Measurements from ENCODE around the gene AMPH. TPM values are rescaled to one million over a fixed set of nuclear protein-coding genes. Genes with fewer than 3 reads are reported as not detected.

Gene AMPH
- 13.7 TPM for polyA plus RNA-seq (2013, experiment 1 of 2; ENCODE audit: insufficient read length)
- polyA plus RNA-seq (2013, experiment 2 of 2; ENCODE audit: insufficient read length) = 14.3 TPM

DNA sequence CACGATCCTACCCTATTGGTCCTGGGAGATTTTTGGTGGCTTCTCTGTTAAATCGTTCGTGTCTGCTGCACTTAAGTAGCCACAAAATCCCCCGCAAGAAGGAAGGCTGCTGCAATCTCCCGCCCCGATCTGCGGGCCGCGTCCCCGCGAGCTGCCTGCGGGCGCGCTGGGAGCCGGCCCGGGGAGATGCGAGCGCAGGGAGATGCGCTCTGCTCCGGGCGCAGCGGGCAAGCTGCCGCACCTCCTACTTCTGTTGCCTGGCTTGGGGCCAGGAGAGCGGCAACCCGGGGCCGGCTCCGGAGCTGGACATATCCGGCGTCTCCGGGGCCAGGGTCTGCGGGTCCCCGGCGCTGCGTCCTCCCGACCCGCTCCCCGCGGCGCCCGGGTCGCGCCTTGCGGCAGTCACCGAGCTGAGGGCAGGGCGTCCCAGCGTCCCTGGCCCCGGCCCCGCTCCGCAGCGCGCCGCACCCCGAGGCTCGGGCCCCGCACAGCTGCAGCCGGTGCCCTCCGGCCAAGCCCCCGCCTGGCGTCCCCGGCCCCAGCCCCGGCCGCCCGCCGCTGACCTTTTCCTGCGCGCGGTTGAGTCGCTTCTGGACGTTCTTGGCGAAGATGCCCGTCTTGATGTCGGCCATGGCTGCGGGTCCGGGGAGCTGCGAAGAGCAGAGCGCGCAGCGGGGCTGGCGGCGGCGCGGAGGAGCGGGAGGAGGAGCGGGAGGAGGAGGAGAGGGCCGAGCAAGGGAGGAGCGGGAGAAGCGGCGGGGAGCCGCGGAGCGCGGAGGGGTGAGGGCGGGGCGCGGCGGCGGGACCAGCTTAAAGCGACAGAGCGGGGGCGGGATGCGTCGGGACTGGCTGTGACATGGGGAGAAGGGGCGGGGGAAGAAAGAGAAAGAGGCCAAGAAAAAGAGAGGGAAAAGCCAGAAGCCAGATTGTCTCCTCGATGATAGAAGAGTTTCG, at the start of gene AMPH:
Gene AMPH (minus strand): TSS at position 654 of the 954 bp plus-strand sequence. CDS start 22 bp downstream, at position 632.
- peak; percentile 78 for DNase-seq

DNA sequence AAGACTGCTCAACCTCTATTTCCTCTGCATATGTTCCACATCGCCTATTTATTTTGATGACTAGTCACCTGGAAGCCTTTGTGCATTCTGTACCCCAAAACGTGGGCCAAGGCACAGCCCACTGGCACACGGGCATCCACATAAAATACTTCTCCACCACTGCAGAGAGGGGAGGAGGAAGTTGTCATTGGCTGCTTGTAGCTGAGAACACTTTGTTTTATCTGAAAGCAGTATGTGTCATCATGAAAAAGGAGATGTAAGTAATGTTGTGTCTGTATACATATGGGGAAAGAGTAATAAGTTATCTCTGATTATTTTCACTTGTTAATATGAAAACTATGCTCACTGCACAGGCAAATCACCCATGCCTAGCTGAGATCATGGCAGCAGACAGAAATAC, 48.2 kb upstream of the AMPH start:
- DNase-seq = peak; percentile 9

GRCh38 chr7:38678698-38679054, 47.5 kb upstream of the AMPH start:
- no peak for DNase-seq

DNA sequence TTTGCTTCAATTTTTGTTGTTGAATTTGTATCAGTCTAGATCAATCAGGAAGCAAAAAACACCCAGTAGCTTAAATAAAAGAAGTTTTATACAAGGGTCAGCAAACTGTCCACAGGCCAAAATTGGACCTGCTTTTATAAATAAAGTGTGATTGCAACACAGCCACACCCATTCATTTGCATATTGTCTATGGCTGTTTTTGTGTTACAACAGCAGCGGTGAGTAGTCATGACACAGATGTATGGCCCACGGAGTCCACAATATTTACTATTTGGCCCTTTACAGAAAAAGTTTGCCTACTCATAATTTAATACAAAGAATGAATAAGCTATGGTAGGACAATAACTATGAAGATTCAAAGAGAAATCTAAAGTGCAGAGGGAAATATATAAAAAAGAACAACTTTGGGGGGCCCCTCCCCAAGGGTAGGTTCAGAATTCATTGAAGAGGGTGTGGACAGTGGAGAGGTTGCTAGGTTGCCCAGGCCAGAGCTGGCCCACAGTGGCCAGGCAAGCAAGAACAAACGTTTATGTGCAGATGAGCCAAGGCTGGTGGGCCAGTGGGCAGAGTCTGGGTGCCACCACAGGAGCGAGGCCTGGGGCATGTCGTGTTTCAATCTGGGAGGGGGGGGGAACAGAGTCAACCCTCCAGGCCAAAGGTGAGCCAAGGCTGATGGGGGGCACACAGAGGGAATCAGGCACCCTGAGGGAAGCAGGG, 47.0 kb upstream of the AMPH start:
- DNase-seq = no peak

DNA sequence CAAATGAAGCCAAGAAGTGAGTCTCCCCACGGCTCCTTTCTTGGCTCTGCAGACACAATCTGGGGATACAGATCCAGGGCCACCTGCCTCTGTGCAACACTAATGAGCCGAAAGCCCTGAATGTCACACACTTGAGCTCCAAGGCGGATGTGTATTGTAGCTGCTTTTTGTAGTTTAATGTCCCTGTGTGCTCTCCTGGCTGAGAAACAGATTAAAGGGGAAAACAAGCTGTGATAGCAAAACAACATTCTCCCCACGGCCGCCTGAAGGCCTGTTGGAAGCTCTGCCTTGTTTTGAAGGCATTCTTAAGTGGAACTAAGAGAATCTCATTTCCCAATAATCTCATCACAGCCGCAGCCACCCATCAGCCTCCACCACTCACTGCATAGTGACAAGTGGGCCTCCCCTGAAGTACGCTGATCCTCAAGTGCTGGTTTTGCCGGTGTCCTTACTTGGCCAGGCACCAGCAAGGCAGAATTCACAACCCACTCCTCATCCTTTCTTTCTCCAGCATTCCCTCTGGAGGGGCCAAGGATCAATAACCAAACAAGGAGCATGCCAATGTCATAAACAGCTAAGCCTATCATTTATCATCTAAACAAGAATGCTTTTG, 44.4 kb upstream of the AMPH start:
- DNase-seq = no peak

GRCh38 chr7:38674513-38674912, 43.3 kb upstream of the AMPH start:
- no peak for DNase-seq

DNA sequence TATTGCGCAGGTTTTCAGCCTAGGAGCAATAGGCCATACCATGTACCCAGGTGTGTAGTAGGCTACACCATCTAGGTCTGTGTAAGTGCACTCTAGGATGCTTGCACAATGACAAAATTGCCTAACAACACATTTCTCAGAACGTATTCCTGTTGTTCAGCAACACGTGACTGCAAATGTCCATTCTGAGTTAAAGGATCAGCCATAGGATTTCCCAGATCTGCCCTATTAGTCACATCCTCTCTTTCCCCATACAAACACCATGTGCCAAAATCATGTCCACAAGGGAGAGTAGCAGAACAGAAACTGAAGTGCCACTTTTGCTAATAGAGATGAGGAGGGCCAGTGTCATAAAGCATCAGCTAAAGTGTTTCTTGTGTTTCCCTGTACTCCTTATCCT, 42.6 kb upstream of the AMPH start:
- peak; percentile 59 for DNase-seq

DNA sequence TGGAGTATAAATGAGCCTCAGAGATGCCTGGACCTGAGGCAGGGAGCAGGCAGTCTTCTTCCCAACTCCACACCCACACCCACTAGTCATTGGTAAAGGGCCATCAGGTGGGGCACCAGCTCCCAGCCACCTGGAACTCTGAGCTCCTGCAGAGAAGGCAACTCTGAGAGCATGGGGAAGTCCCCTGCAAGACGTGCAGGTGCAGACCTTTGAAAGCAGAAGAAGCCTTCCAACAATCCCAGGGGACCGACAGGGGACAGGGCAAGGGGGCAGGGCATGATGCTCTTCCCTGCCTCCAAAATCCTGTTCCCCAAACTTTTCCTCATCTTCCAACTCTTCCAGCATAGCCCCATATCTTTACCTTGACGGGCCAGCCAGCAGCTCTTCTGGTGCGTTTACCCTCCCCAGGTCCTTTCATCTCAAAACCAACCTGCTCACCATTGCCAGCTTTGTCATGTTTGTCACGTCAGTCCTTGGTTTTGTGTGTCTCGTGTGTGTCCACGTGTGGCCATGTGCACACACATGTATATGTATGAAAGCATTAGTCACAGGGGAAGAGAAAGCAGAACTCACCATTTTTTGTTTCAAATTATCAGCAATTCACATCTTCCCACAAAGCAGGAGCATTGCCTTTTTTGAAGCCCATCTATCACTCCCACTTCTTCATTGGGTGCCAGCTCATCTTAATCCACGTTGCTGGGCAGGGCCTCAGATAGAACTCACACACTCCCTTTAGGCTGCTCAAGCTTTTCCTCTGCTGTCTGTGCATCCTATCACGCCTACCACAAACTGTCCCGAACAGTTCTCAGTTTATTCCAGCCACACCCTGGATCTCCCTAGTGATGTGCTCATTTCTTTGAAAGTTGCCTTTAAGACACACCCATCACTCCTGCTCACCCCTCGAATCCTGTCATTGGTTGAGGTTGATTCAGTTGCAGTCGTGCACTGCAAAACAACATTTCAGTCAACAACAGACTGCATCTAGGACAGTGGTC, 41.0 kb upstream of the AMPH start:
- no peak for DNase-seq

DNA sequence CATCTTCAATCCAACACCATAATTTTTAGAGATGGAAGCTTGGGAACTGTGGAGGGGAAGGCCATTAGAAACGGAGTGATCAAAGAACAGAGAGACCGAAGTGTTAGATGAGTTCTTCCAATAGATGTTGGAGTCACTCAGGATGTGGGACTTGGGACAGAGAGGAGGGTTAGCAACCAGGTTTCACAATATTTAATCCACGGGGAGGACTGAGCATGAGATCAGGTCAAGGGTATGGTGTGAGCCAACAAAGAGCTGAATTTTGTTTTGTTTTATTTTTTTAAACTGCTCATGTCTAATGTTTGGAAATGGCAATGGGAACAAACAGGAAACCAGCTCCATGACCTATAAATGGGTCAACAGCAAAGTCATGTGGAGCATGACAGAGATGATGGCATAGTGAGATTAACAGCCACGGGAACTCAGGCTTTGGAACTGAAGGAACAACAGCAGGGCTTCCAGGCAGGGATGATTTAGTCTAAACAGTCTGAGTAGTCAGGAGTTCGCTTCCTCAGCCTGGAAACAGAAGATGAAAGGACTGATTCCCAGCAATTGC, 38.9 kb upstream of the AMPH start:
- DNase-seq = no peak

GRCh38 chr7:38664972-38665371, 33.8 kb upstream of the AMPH start:
- no peak for DNase-seq

GRCh38 chr7:38660427-38661099, 29.4 kb upstream of the AMPH start:
- peak; percentile 56 for DNase-seq

GRCh38 chr7:38659931-38660330, 28.8 kb upstream of the AMPH start:
- DNase-seq = no peak

DNA sequence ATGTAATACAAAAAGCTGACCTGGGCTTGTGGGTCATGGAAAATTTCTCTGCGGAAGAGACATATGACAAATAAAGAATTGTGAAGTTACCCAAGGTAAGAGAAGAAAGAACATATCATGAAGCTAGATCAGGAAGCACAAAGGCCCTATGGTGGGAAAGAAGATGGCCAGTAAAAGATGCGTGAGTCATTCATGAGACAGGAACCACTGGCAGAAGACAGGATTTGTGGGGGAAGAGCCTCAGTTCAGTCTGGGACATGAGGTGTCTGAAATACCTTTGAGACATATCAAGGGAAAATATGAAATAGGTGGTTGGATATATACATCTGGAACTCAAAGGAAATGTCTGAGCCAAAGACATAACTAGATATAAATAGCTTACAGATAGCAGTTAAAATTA, 27.7 kb upstream of the AMPH start:
- DNase-seq = peak; percentile 16

- DNase-seq = no peak
Measured at GRCh38 chr7:38656968-38657367, 25.8 kb upstream of the AMPH start.

DNA sequence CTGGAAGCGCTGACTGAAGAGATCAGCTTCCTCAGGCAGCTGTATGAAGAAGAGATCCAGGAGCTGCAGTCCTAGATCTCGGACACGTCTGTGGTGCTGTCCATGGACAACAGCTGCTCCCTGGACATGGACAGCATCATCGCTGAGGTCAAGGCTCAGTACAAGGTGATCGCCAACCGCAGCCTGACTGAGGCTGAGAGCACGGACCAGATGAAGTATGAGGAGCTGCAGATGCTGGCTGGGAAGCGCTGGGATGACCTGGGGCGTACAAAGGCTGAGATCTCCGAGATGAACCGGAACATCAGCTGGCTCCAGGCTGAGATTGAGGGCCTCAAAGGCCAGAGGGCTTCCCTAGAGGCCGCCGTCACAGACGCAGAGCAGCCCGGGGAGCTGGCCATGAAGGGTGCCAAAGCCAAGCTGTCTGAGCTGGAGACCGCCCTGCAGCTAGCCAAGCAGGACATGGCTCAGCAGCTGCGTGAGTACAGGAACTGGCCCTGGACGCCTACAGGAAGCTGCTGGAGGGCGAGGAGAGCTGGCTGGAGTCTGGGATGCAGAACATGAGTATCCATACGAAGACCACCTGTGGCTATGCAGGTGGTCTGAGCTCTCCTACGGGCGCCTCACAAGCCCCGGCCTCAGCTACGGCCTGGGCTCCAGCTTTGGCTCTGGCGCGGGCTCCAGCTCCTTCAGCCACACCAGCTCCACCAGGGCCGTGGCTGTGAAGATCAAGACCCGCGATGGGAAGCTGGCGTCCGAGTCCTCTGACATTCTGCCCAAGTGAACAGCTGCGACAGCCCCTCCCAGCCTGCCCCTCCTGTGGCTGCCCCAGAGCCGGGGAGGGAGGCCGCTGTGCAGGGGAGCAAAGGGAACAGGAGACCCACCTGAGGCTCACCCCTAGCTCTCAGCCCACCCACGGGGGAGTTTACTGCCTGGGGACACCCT, 24.9 kb upstream of the AMPH start:
- no peak for DNase-seq

DNA sequence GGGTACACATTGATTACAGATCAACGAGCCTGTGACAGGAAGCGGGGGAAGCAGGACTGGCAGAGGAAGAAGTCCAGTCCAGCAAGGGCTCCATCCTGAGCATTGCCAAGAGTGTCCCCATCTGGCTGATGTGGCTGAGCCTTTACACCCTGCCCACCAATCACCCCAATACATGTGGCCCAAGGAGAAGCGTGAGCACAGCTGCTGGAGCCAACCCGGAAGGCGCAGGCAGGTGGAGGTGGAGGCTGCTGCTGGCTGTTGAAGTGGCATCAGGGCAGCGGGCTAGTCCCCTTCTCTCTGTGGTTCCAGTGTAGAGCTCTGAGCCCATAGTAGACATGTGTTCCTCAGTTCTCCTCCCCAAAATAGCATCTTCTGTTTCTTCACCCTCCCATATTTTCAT, 6.8 kb upstream of the AMPH start:
- no peak for DNase-seq

GRCh38 chr7:38632411-38632810, 1.2 kb upstream of the AMPH start:
- no peak for DNase-seq

- peak; percentile 5 for DNase-seq
Measured at GRCh38 chr7:38629651-38630510, 1.3 kb downstream of the AMPH start.
